Cardiac fibroblast (primary cell): ENCODE measurements around the gene LOXL1.

ENCODE experiments used
- DNase-seq, 2 donors: peaks; one replicate each; pipeline versions ENCODE4 v3.0.0 to v3.0.0-alpha.2; 2010; ENCODE audit warnings: low read depth in 2 of 2
- H3K4me3 ChIP-seq, 2 donors: replicated peaks in 1 of 2; 1 replicate in 1 of 2; 2 replicates in 1 of 2; pipeline ENCODE4 v1.5.1; 2011; ENCODE audit warnings: low read depth in 2 of 2, low read length in 2 of 2, mild to moderate bottlenecking in 2 of 2, moderate library complexity in 1 of 2
- CTCF ChIP-seq: IDR thresholded peaks from one replicate; pipeline ENCODE4 v1.5.1; 2011; ENCODE audit warnings: low read depth, mild to moderate bottlenecking, low read length, inconsistent platforms

The LOXL1 gene

GRCh38 chr15:73978896-73979295 is 52.6 kb downstream of the LOXL1 start:
- no peak for DNase-seq
- TF ChIP-seq CTCF, result no peak
- H3K4me3 ChIP-seq, result no peak overlapping the region

GRCh38 chr15:73979636-73980035 is 53.4 kb downstream of the LOXL1 start:
- DNase-seq, result no peak
- no peak for TF ChIP-seq CTCF

GRCh38 chr15:73981761-73982221 is 55.5 kb downstream of the LOXL1 start:
- H3K4me3 ChIP-seq, result no peak overlapping the region
- DNase-seq, result peak; percentile 40 to 54
- no peak for TF ChIP-seq CTCF

More at GRCh38 chr15:73979636-73980035, 53.4 kb downstream of the LOXL1 start:
- no peak overlapping the region for H3K4me3 ChIP-seq

- no peak overlapping the region for H3K4me3 ChIP-seq
- TF ChIP-seq CTCF, result peak; percentile 19
- DNase-seq, result peak; percentile 94 to 95
These were observed 56.1 kb downstream of the LOXL1 start for GRCh38 chr15:73982222-73982962.

- H3K4me3 ChIP-seq, result no peak overlapping the region
These were observed 57.0 kb downstream of the LOXL1 start for GRCh38 chr15:73983211-73983727.

GRCh38 chr15:73983773-73984172 is 57.5 kb downstream of the LOXL1 start:
- no peak for DNase-seq
- TF ChIP-seq CTCF, result no peak
- H3K4me3 ChIP-seq, result no peak overlapping the region

More at GRCh38 chr15:73983211-73983727, 57.0 kb downstream of the LOXL1 start:
- DNase-seq, result peak; percentile 83
- no peak for TF ChIP-seq CTCF
